H1 (cell line): ENCODE results near the gene SPG11. TPM values are rescaled to one million over a fixed set of nuclear protein-coding genes. Genes with fewer than 3 reads are reported as not detected.

Experiments used
- CHD7 ChIP-seq: fragments of 300-600 bp; sonication (generic); IDR thresholded peaks from 2 replicates; pipeline ENCODE4 v1.7.1; 2012; ENCODE audit warnings: low read length, moderate library complexity, mild to moderate bottlenecking, inconsistent platforms; ENCODE audit not compliant: insufficient replicate concordance
- POLR2A ChIP-seq, 2 experiments: IDR thresholded peaks; 1 replicate in 1 of 2; 2 replicates in 1 of 2; pipeline ENCODE4 v1.6.1; 2011; ENCODE audit warnings: low read depth in 2 of 2, low read length in 2 of 2, mild to moderate bottlenecking in 2 of 2; ENCODE audit errors: control extremely low read depth in 1 of 2
- RXRA ChIP-seq: IDR thresholded peaks from 2 replicates; pipeline ENCODE4 v1.6.1; 2011; ENCODE audit warnings: low read depth, mild to moderate bottlenecking, low read length, moderate library complexity; ENCODE audit not compliant: insufficient read depth
- SAP30 ChIP-seq: fragments of 300-600 bp; sonication (generic); IDR thresholded peaks from 2 replicates; pipeline ENCODE4 v1.7.1; 2012; ENCODE audit warnings: low read length, moderate library complexity, mild to moderate bottlenecking, inconsistent platforms; ENCODE audit not compliant: insufficient read depth, insufficient replicate concordance
- TAF1 ChIP-seq: IDR thresholded peaks from 2 replicates; pipeline ENCODE4 v1.6.1; 2011; ENCODE audit warnings: mild to moderate bottlenecking, low read depth, low read length
- polyA plus RNA-seq, 7 experiments: library from polyadenylated mRNA; depleted of rRNA in 3 of 7; stranded (reverse) in 5 of 7; unstranded in 2 of 7; fragments of >200 nt in 5 of 7; fragments of 200-250 nt in 2 of 7; gene quantifications; 1 replicate in 5 of 7; 2 replicates in 1 of 7; 4 replicates in 1 of 7; pipeline versions ENCODE4 v1.2.1 to v1.2.3, GENCODE V29; 2011 to 2013; ENCODE audit warnings: missing spikeins in 2 of 7, mixed read lengths in 2 of 7
- total RNA-seq: library from RNA; stranded (reverse); fragmentation: NEBNext Ultra II Directional; extraction: Animal tissue kit (Norgen Biotek cat#: 25700); gene quantifications from 2 replicates; pipeline ENCODE4 v1.2.1, GENCODE V29; 2021

Gene SPG11
- total and polyA plus RNA-seq, 2 of the 8 experiments (the other 6 are each of a cell fraction or from before 2014, with no cell fraction given): 37.1 to 38.6 TPM

GRCh38 chr15:44585633-44586032 lies 77.8 kb downstream of the SPG11 start (continued):
- TF ChIP-seq CHD7: no peak
- no peak for TF ChIP-seq POLR2A (IDR thresholded peaks at IDR 0.05; ENCODE audit: control extremely low read depth in 1 of 2, low read depth in 2 of 2, low read length in 2 of 2)
- no peak for TF ChIP-seq SAP30
- no peak for TF ChIP-seq TAF1
- TF ChIP-seq RXRA: no peak
- TF ChIP-seq, all 59 proteins: peak for 0
